ENCODE results near the gene FRY. TPM values are rescaled to one million over a fixed set of nuclear protein-coding genes. Genes with fewer than 3 reads are reported as not detected.

The FRY gene
- total and polyA plus RNA-seq, 8 donors, result 5.6 to 27.9 (median 21.1) TPM

- no peak overlapping the region for H3K4me3 ChIP-seq
- intact Hi-C loops (cut with DNase I), result no loop called here
- DNase-seq, result no peak
- no peaks in the 10 kb centered on the region for H3K9me3 ChIP-seq
- H3K4me1 ChIP-seq, result no peaks in the 10 kb centered on the region
- no peak for FAIRE-seq
- no peak for TF ChIP-seq CTCF (IDR thresholded peaks at IDR 0.05)
- no peaks in the 10 kb centered on the region for H3K27me3 ChIP-seq
- H3K27ac ChIP-seq, result no peak overlapping the region
- ATAC-seq, result no peak
- H3K36me3 ChIP-seq, result peaks cover 0 to 39% (median 3%) of the 10 kb centered on the region in 3 donors
- WGBS, 2 donors, result 76 to 83% methylated on average over 5 of the region's 5 CpGs
Measured at GRCh38 chr13:32245555-32245954, 214.0 kb downstream of the FRY start.

- intact Hi-C loops (cut with DNase I), result no loop called here
- ATAC-seq (peak; percentile 55 to 93 (median 91)), FAIRE-seq (no peak), DNase-seq (peak in 3 of 6 donors; percentile 13 to 46 (median 28))
- H3K36me3 ChIP-seq, result peaks cover 0 to 34% (median 3%) of the 10 kb centered on the region in 3 donors
- peak; percentile 16 to 59 (median 39) for TF ChIP-seq CTCF (IDR thresholded peaks at IDR 0.05)
- no peaks in the 10 kb centered on the region for H3K27me3 ChIP-seq
- no peak overlapping the region for H3K4me3 ChIP-seq
- H3K4me1 ChIP-seq, result no peaks in the 10 kb centered on the region
- H3K9me3 ChIP-seq, result no peaks in the 10 kb centered on the region
- H3K27ac ChIP-seq, result no peak overlapping the region
- 79 to 83% methylated on average over 2 of the region's 2 CpGs for WGBS, 2 donors
Measured at GRCh38 chr13:32246468-32246867, 214.9 kb downstream of the FRY start.

- Histone ChIP-seq H3K9me3 (no peaks in the 10 kb centered on the region), H3K4me3 (no peak overlapping the region), H3K27ac (no peak overlapping the region), H3K27me3 (no peaks in the 10 kb centered on the region), H3K4me1 (peaks cover 0 to 4% (median 0%) of the 10 kb centered on the region in 3 donors), H3K36me3 (peaks cover 0 to 34% (median 3%) of the 10 kb centered on the region in 3 donors)
- intact Hi-C loops (cut with DNase I), result no loop called here
- FAIRE-seq, result no peak
- no peak for TF ChIP-seq CTCF (IDR thresholded peaks at IDR 0.05)
- no peak for DNase-seq
- WGBS, 2 donors, result 0% methylated on average over 1 of the region's 1 CpG; no CpG with 5 or more reads in 1 of the 2 donors
- no peak for ATAC-seq
Measured at GRCh38 chr13:32247887-32248286, 216.3 kb downstream of the FRY start.

- H3K9me3 ChIP-seq, result no peaks in the 10 kb centered on the region
- no peak for FAIRE-seq
- TF ChIP-seq CTCF (IDR thresholded peaks at IDR 0.05), result no peak
- no peak overlapping the region for H3K27ac ChIP-seq
- H3K4me3 ChIP-seq, result no peak overlapping the region
- no peak for ATAC-seq
- no peaks in the 10 kb centered on the region for H3K27me3 ChIP-seq
- H3K4me1 ChIP-seq, result peaks cover 0 to 11% (median 0%) of the 10 kb centered on the region in 3 donors
- intact Hi-C loops (cut with DNase I), result no loop called here
- peaks cover 0 to 33% (median 3%) of the 10 kb centered on the region in 3 donors for H3K36me3 ChIP-seq
- no peak for DNase-seq
- 78 to 80% methylated on average over 3 of the region's 3 CpGs for WGBS, 2 donors
Measured at GRCh38 chr13:32248801-32249200, 217.2 kb downstream of the FRY start.

- TF ChIP-seq CTCF (IDR thresholded peaks at IDR 0.05), result no peak
- FAIRE-seq (no peak), DNase-seq (no peak), ATAC-seq (no peak)
- intact Hi-C loops (cut with DNase I), result no loop called here
- Histone ChIP-seq H3K4me1 (peaks cover 0 to 33% (median 21%) of the 10 kb centered on the region in 3 donors), H3K27ac (peak overlapping the region in 2 of 4 donors; percentile 72 to 80), H3K36me3 (peaks cover 0 to 11% (median 0%) of the 10 kb centered on the region in 3 donors), H3K9me3 (no peaks in the 10 kb centered on the region), H3K27me3 (no peaks in the 10 kb centered on the region), H3K4me3 (no peak overlapping the region)
- 66 to 67% methylated on average over 4 of the region's 4 CpGs for WGBS, 2 donors
Measured at GRCh38 chr13:32252812-32253438, 221.4 kb downstream of the FRY start.
